BJ (cell line): ENCODE results near the gene DDRGK1. TPM values are rescaled to one million over a fixed set of nuclear protein-coding genes. Genes with fewer than 3 reads are reported as not detected.

ENCODE experiments used
- CTCF ChIA-PET: fragments of 350-600 bp; formaldehyde crosslinking; extraction: SDS; loops from one replicate; lab custom pipeline; 2021; ENCODE audit warnings: antibody characterized with exemption, inconsistent platforms; lab: Yijun Ruan, JAX
- POLR2A ChIA-PET: fragments of 300-600 bp; sonication (Branson Sonifier 250); formaldehyde crosslinking; extraction: SDS; loops from one replicate; lab custom pipeline; 2021; ENCODE audit warnings: antibody characterized with exemption; lab: Charles Lee
- DNase-seq: peaks from one replicate; pipeline ENCODE4 v3.0.0-alpha.2; 2011; ENCODE audit warnings: low read depth
- H3K27me3 ChIP-seq: 2 replicates; pipeline ENCODE4 v1.6.0; 2011; ENCODE audit warnings: low read length; ENCODE audit not compliant: control insufficient read depth, insufficient read depth
- H3K36me3 ChIP-seq: 2 replicates; pipeline ENCODE4 v1.5.1; 2011; ENCODE audit warnings: low read length; ENCODE audit not compliant: control insufficient read depth, insufficient read depth
- H3K4me3 ChIP-seq: 2 replicates; pipeline ENCODE4 v1.5.1; 2011; ENCODE audit warnings: low read depth, mild to moderate bottlenecking, control low read depth, low read length
- polyA plus RNA-seq: library from polyadenylated mRNA; depleted of rRNA; stranded (reverse); fragments of >200 nt; gene quantifications from 2 replicates; pipeline ENCODE4 v1.2.3, GENCODE V29; 2011
- TF ChIP-seq, protein P1 (sequence below): IDR thresholded peaks from 2 replicates; pipeline ENCODE4 v1.5.1; 2011; ENCODE audit warnings: low read depth, mild to moderate bottlenecking, control low read depth, inconsistent platforms, low read length, moderate library complexity; ENCODE audit not compliant: insufficient read depth

Gene DDRGK1
- polyA plus RNA-seq, 1 experiment = 34.9 TPM

DNA sequence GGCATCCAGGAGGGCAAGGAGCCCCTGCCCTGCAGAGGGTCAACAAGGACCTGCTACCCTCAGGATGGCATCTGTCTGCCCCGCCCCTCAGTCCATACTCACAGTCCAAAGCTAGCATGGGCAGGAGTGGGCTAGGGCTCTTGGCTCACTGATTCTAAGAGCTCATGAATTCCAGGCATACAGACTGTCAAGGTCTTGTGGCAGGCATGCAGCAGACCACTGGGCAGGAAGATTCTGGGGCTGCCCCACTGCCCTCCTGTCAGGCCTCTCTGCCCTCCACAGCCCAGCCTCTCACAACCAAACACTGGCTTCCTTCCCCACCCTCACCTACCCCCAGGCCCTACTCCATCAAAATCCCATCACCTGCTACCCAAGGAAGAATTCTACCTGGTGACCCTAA lies 40.1 kb upstream of the DDRGK1 start:
- DNase-seq = no peak
- TF ChIP-seq, protein P1, sequence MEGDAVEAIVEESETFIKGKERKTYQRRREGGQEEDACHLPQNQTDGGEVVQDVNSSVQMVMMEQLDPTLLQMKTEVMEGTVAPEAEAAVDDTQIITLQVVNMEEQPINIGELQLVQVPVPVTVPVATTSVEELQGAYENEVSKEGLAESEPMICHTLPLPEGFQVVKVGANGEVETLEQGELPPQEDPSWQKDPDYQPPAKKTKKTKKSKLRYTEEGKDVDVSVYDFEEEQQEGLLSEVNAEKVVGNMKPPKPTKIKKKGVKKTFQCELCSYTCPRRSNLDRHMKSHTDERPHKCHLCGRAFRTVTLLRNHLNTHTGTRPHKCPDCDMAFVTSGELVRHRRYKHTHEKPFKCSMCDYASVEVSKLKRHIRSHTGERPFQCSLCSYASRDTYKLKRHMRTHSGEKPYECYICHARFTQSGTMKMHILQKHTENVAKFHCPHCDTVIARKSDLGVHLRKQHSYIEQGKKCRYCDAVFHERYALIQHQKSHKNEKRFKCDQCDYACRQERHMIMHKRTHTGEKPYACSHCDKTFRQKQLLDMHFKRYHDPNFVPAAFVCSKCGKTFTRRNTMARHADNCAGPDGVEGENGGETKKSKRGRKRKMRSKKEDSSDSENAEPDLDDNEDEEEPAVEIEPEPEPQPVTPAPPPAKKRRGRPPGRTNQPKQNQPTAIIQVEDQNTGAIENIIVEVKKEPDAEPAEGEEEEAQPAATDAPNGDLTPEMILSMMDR = no peak
- Histone ChIP-seq H3K27me3 (no peaks in the 10 kb centered on the region; the same call in 1 of the 2 replicates), H3K36me3 (no peaks in the 10 kb centered on the region), H3K4me3 (no peak overlapping the region)
- CTCF ChIA-PET = no interaction called here
- POLR2A ChIA-PET = interaction anchor here (0.6 kb wide), 1 partner anchor 226 kb away, joined by 5 read pairs; no protein-coding TSS in a partner anchor

DNA sequence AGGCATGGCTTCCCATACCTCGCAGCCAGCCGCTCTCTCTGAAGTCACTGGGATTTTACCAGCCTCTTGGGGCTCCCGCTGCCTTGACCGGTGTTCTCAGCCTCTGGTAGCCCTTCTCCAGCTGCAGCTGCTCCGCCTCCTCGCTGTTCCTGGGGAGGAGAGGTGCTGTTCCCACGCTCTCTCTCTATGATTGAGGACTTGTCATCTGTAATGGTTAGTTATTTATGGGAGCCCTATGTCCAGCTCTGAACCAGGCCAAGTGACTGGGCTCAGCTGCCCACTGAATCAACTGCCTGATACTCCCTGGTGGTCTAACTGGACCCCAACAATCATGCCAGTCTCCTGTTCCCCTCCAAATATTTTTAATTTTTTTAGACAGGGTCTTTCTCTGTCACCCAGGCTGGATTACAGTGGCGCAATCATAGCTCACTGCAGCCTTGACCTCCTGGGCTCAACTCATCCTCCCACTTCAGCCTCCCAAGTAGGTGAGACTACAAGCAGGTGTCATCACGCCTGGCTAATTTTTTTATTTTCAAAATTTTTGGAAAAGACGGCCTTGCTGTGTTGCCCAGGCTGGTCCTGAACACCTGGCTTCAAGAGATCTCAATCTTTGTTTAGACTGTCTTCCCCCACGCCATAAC lies 39.4 kb upstream of the DDRGK1 start:
- ChIA-PET POLR2A (no interaction called here), CTCF (no interaction called here)
- TF ChIP-seq, protein P1 = no peak
- DNase-seq = no peak
- Histone ChIP-seq H3K27me3 (no peaks in the 10 kb centered on the region; the same call in 1 of the 2 replicates), H3K36me3 (no peaks in the 10 kb centered on the region), H3K4me3 (no peak overlapping the region)

DNA sequence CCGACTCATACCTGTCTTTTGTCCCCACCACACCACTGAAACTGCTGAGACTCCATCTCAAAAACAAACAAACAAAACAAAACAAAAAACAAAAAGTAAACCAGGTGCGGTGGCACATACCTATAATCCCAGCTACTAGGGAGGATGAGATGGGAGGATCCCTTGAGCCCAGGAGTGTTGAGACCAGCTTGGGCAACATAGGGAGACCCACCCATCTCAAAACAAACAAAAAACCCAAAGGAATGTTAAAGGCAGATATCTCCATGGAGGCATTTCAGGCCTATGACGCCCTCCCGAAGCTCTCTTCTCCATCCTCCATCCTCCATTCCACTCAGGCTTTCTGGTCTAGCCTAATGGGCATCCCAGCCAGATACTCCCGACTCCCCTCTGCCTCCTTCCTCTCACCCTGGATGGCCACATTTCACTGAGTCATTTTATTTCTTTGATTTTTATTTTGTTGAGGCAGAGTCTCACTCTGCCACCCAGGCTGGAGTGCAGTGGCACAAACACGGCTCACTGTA lies 37.8 kb upstream of the DDRGK1 start:
- POLR2A ChIA-PET = no interaction called here
- TF ChIP-seq, protein P1 = no peak
- Histone ChIP-seq H3K4me3 (no peak overlapping the region), H3K27me3 (peaks cover 2% of the 10 kb centered on the region), H3K36me3 (no peaks in the 10 kb centered on the region)
- DNase-seq = no peak
- CTCF ChIA-PET = no interaction called here

DNA sequence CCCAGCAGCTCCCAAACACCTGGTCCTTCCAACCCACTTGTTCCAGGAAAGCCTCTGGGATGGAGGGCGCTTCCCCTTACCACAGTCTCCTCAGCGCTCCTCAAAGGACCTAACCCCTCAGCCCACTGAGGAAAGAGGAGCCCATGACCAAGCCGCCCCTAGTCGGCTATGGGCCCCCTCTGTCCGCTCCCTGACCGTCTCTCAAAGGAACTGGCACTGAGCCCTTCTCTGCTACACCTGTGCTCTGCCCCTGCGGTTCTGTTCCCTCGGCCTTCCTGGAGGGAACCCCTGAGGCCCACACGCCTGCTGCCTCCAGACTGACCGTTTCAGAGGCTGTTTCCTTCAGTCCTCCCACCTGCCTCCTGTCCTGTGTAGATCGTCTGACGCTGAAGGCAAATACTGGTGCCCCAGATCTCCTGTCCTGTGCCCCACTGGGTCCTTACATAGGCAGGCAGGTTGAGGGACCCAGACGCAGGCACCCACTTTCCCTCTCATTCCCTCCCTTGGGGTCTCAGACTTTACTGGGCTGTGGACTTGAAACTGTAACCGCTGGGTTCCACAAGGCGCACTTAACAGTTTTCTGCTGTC lies 36.4 kb upstream of the DDRGK1 start:
- peaks cover 4% of the 10 kb centered on the region for H3K27me3 ChIP-seq
- DNase-seq = no peak
- ChIA-PET CTCF (interaction anchor here (0.6 to 3.3 kb wide), 2 partner anchors 23 to 31 kb away, joined by 3 to 19 read pairs; no protein-coding TSS in a partner anchor), POLR2A (no interaction called here)
- TF ChIP-seq, protein P1 = no peak
- no peak overlapping the region for H3K4me3 ChIP-seq
- no peaks in the 10 kb centered on the region for H3K36me3 ChIP-seq
